GM13977 (cell line): ENCODE results near the gene KIAA0232.
"Not testable (repeated sequence)": the region's sequence is repeated elsewhere in the genome, so short reads cannot be mapped to it uniquely, and the experiment has no call there.

Source experiments
- DNase-seq: peaks from one replicate; pipeline ENCODE4 v3.0.0; 2012; ENCODE audit warnings: low spot score
- CTCF ChIP-seq: IDR thresholded peaks from 2 replicates; pipeline ENCODE4 v1.5.1; 2012; ENCODE audit warnings: mild to moderate bottlenecking, control low read depth; ENCODE audit not compliant: insufficient read depth; ENCODE audit errors: extremely low read depth, missing control alignments
- in situ Hi-C: fragments of 300-500 bp; cut with MboI; formaldehyde crosslinking; loops from one replicate; pipeline ENCODE4 v1.12.0; 2022; ENCODE audit warnings: low sequenced_read_pairs, low pct_unique_long_range_greater_than_20kb, mixed read lengths, inconsistent platforms; ENCODE audit not compliant: unreplicated experiment

The KIAA0232 gene

GRCh38 chr4:6909970-6910339, 127.4 kb downstream of the KIAA0232 start:
- DNase-seq = no peak
- TF ChIP-seq CTCF = no peak
- in situ Hi-C loops = no loop called here

GRCh38 chr4:6910340-6910959, 127.9 kb downstream of the KIAA0232 start:
- in situ Hi-C loops = no loop called here
- no peak for TF ChIP-seq CTCF
- no peak for DNase-seq

- no peak for TF ChIP-seq CTCF
- no peak for DNase-seq
- in situ Hi-C loops = no loop called here
These were observed 128.7 kb downstream of the KIAA0232 start for GRCh38 chr4:6910960-6911874.

- in situ Hi-C loops, DNase-seq: not testable (repeated sequence)
These were observed 129.4 kb downstream of the KIAA0232 start for GRCh38 chr4:6911917-6912316.

- TF ChIP-seq CTCF = no peak
- no peak for DNase-seq
- in situ Hi-C loops = no loop called here
These were observed 129.9 kb downstream of the KIAA0232 start for GRCh38 chr4:6912441-6912840.

DNA sequence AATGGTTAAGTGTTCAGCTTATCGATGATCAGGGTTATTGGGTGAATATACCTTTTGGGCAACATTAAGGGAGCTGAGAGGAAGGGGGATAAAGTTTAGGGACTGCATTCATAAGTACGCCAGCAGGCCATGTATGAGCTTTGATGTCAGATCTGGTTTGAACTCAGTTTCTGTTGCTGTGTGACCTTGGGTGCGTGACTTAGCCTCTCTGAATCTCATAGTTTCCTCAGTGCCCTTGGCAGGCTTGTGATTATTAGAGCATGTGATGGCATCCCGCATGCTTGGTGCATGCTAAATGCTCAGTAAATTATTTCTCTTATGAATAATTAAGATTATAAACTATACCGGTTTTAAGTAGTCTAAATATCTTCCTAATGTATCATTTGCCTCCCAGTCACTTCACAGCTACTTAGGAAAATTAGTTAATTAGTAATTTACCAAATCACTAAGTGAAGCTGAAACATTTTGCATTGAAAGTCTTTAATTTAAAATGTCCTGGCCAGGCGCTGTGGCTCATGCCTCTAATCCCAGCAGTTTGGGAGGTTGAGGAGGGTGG, 130.9 kb downstream of the KIAA0232 start:
- in situ Hi-C loops = no loop called here
- DNase-seq = no peak
- TF ChIP-seq CTCF = no peak

DNA sequence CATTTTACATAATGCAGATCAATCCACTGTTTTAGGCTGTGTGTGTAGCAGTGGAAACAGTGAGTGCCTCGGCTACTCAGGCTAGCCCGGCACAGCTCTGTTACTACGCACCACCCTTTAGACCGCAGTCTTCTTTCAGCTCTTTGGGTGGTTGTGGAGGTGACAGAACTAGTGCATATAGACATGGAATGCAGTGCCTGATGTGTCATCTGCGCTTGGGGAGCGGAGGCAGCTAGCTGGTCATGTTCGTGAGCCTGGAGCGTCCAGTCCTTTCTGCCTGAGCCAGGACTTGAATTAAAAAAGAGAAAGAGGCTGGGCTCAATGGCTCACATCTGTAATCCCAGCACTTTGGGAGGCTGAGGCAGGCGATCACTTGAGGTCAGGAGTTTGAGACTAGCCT, 131.9 kb downstream of the KIAA0232 start:
- in situ Hi-C loops = no loop called here
- no peak for TF ChIP-seq CTCF
- DNase-seq = no peak
